HL-60 (cell line): ENCODE measurements around the gene MYL7.

ENCODE experiments used
- DNase-seq, 2 experiments: peaks; one replicate each; pipeline ENCODE4 v3.0.0-alpha.2; 2010 to 2020; ENCODE audit warnings: low read depth in 1 of 2, low spot score in 1 of 2
- H3K27ac ChIP-seq: fragments of 250-450 bp; sonication (Bioruptor Pico); replicated peaks from 2 replicates; pipeline ENCODE4 v1.5.1; 2020; ENCODE audit warnings: mild to moderate bottlenecking, moderate library complexity
- H3K27me3 ChIP-seq: fragments of 250-450 bp; sonication (Bioruptor Pico); 2 replicates; pipeline ENCODE4 v1.5.1; 2021; ENCODE audit warnings: mild to moderate bottlenecking, moderate library complexity; ENCODE audit not compliant: insufficient read depth, poor library complexity, severe bottlenecking
- H3K4me3 ChIP-seq: replicated peaks from 2 replicates; pipeline ENCODE4 v1.5.1; 2011; ENCODE audit warnings: mild to moderate bottlenecking, control low read depth, low read length; ENCODE audit not compliant: insufficient read depth
- CTCF ChIP-seq: IDR thresholded peaks from one replicate; pipeline ENCODE4 v1.5.1; 2011; ENCODE audit warnings: low read length, control low read depth, inconsistent platforms; ENCODE audit not compliant: insufficient read depth
- GABPA ChIP-seq: IDR thresholded peaks from 2 replicates; pipeline ENCODE4 v1.6.1; 2012; ENCODE audit warnings: low read depth
- POLR2AphosphoS5 ChIP-seq: IDR thresholded peaks from 2 replicates; pipeline ENCODE4 v1.6.1; 2012; ENCODE audit warnings: low read depth
- REST ChIP-seq: IDR thresholded peaks from 2 replicates; pipeline ENCODE4 v1.6.1; 2012; ENCODE audit warnings: low read depth; ENCODE audit not compliant: insufficient replicate concordance
- SPI1 ChIP-seq: IDR thresholded peaks from 2 replicates; pipeline ENCODE4 v1.6.1; 2012; ENCODE audit warnings: low read depth, mild to moderate bottlenecking, borderline replicate concordance

The MYL7 gene

GRCh38 chr7:44182827-44183226, 41.7 kb upstream of the MYL7 start:
- no peaks in the 10 kb centered on the region for H3K27me3 ChIP-seq
- no peak overlapping the region for H3K4me3 ChIP-seq
- no peak for DNase-seq
- no peak for TF ChIP-seq SPI1
- TF ChIP-seq REST: no peak
- TF ChIP-seq GABPA: no peak
- no peak for TF ChIP-seq POLR2AphosphoS5
- no peak for TF ChIP-seq CTCF
- no peak overlapping the region for H3K27ac ChIP-seq

- no peak for DNase-seq
- no peaks in the 10 kb centered on the region for H3K27me3 ChIP-seq
- H3K4me3 ChIP-seq: no peak overlapping the region
- TF ChIP-seq CTCF: no peak
- TF ChIP-seq REST: no peak
- no peak overlapping the region for H3K27ac ChIP-seq
Observed at GRCh38 chr7:44180631-44181030, 39.5 kb upstream of the MYL7 start.

- no peak for DNase-seq
- H3K4me3 ChIP-seq: no peak overlapping the region
- TF ChIP-seq GABPA (no peak), SPI1 (no peak), CTCF (no peak), POLR2AphosphoS5 (no peak), REST (no peak)
- H3K27me3 ChIP-seq: no peaks in the 10 kb centered on the region
- H3K27ac ChIP-seq: no peak overlapping the region
Observed at GRCh38 chr7:44177570-44178131, 36.5 kb upstream of the MYL7 start.
